AG04449 (cell line): ENCODE measurements around the gene IGF2R.

Experiments
- CTCF ChIA-PET: fragments of 350-600 bp; formaldehyde crosslinking; extraction: SDS; loops from one replicate; lab custom pipeline; 2021; ENCODE audit warnings: antibody characterized with exemption; lab: Yijun Ruan, JAX
- POLR2A ChIA-PET: fragments of 400-600, 350-600 bp; formaldehyde crosslinking; extraction: SDS; loops from one replicate; lab custom pipeline; 2020; ENCODE audit warnings: antibody characterized with exemption, inconsistent platforms; lab: Yijun Ruan, JAX
- DNase-seq: peaks from one replicate; pipeline ENCODE4 v3.0.0-alpha.2; 2010; ENCODE audit warnings: low read depth, low spot score
- H3K4me3 ChIP-seq: 2 replicates; pipeline ENCODE4 v1.5.1; 2011; ENCODE audit warnings: low read depth, mild to moderate bottlenecking, control low read depth, low read length
- TF ChIP-seq, protein P1 (sequence below): IDR thresholded peaks from one replicate; pipeline ENCODE4 v1.5.1; 2011; ENCODE audit warnings: mild to moderate bottlenecking, moderate library complexity, low read length, control low read depth, inconsistent platforms; ENCODE audit not compliant: insufficient read depth; ENCODE audit errors: missing control alignments

The IGF2R gene

GRCh38 chr6:160142115-160142715 lies 173.3 kb downstream of the IGF2R start:
- no peak for DNase-seq
- TF ChIP-seq, protein P1, sequence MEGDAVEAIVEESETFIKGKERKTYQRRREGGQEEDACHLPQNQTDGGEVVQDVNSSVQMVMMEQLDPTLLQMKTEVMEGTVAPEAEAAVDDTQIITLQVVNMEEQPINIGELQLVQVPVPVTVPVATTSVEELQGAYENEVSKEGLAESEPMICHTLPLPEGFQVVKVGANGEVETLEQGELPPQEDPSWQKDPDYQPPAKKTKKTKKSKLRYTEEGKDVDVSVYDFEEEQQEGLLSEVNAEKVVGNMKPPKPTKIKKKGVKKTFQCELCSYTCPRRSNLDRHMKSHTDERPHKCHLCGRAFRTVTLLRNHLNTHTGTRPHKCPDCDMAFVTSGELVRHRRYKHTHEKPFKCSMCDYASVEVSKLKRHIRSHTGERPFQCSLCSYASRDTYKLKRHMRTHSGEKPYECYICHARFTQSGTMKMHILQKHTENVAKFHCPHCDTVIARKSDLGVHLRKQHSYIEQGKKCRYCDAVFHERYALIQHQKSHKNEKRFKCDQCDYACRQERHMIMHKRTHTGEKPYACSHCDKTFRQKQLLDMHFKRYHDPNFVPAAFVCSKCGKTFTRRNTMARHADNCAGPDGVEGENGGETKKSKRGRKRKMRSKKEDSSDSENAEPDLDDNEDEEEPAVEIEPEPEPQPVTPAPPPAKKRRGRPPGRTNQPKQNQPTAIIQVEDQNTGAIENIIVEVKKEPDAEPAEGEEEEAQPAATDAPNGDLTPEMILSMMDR = no peak
- no peak overlapping the region for H3K4me3 ChIP-seq
- POLR2A ChIA-PET = no interaction called here
- CTCF ChIA-PET = interaction anchor here (1.5 to 4.4 kb wide), 2 partner anchors 11 to 314 kb away, joined by 3 to 25 read pairs; no protein-coding TSS in a partner anchor

- CTCF ChIA-PET = interaction anchor here (0.8 kb wide), 1 partner anchor 8 kb away, joined by 4 read pairs; no protein-coding TSS in a partner anchor
- DNase-seq = no peak
Observed at GRCh38 chr6:160146454-160147145, 177.7 kb downstream of the IGF2R start.

DNA sequence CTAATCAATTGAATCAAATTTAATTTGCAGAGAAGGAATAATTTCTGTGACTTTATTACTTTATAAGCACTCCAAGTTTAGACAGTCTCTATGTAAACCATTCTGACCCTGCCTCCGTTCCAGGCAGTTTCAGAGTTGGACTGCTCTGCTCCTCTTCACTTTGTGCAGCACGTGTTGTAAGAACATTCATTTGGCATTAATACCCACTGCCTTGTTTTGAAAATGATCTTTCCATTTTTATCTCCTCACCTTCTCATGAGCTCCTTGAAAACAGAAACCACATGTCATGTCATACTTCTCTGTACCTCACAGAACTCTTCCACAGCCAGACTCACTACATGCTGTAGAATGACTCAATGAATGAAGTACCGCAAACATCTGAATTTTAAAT lies 178.3 kb downstream of the IGF2R start:
- POLR2A ChIA-PET = no interaction called here

More at GRCh38 chr6:160146454-160147145, 177.7 kb downstream of the IGF2R start:
- TF ChIP-seq, protein P1 = no peak
- POLR2A ChIA-PET = no interaction called here
- no peak overlapping the region for H3K4me3 ChIP-seq

DNA sequence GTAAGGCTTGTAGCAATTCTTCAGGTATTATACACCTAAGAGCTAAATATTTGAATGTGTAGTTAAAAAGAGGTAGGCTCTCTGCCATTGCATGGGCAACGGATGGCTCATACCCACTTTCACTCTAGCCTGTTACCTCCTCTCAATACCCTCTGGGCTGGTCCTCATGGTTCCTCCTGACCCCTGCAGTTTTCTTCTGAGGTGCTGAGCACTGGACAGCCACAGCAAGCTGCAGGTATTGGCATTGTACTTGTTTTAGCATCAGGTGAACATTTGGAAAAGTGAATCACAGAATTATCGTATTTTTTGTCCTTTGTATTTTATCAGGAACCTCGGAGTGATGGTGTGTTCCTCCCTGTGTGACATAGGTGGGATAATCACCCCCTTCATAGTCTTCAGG lies 185.6 kb downstream of the IGF2R start:
- H3K4me3 ChIP-seq = no peak overlapping the region
- CTCF ChIA-PET = no interaction called here
- POLR2A ChIA-PET = no interaction called here
- TF ChIP-seq, protein P1 = no peak
- DNase-seq = no peak

More for the DNA sequence above, 178.3 kb downstream of the IGF2R start:
- CTCF ChIA-PET = interaction anchor here (0.8 kb wide), 1 partner anchor 9 kb away, joined by 4 read pairs; no protein-coding TSS in a partner anchor
- TF ChIP-seq, protein P1 = no peak
- H3K4me3 ChIP-seq = no peak overlapping the region
- DNase-seq = no peak

GRCh38 chr6:160156842-160157241 lies 188.0 kb downstream of the IGF2R start:
- no peak overlapping the region for H3K4me3 ChIP-seq
- ChIA-PET CTCF (interaction anchor here (0.6 to 1.4 kb wide), 3 partner anchors 19 to 299 kb away, joined by 3 to 8 read pairs (median 3); no protein-coding TSS in a partner anchor), POLR2A (no interaction called here)
- no peak for DNase-seq
- TF ChIP-seq, protein P1 = no peak

DNA sequence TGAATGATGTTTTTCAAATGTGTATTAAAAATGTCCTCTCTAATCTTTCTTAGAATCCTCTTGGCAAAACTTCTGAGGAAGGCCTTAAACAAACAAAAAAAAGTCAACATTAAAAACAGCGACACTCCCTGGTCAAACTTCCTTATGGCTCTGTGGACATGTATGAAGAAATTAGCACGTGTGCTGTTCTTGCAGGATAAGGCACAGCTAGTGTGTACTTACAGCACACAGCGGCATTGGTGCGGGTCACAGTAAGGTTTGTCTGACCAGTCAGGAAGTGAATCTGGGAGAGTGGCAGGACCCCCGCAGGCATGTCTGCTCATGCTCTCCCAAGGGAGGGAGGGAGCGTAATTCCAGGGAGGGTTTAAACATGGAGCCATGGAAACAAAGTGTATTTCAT lies 191.6 kb downstream of the IGF2R start:
- DNase-seq = no peak
- POLR2A ChIA-PET = no interaction called here
- no peak overlapping the region for H3K4me3 ChIP-seq
- TF ChIP-seq, protein P1 = no peak
- CTCF ChIA-PET = no interaction called here
